Liver (tissue), 9 donors: Measurements from ENCODE around the gene ADAMTS3. TPM values are rescaled to one million over a fixed set of nuclear protein-coding genes. Genes with fewer than 3 reads are reported as not detected.

ENCODE experiments used
- DNase-seq: peaks from one replicate; pipeline ENCODE4 v3.0.0-alpha.2; 2017; ENCODE audit warnings: low spot score
- H3K27ac ChIP-seq, 2 donors: one replicate each; pipeline ENCODE4 v1.7.0; 2013; ENCODE audit warnings: inconsistent platforms in 2 of 2, low read length in 2 of 2, control low read depth in 1 of 2, low read depth in 1 of 2, mild to moderate bottlenecking in 1 of 2
- H3K27me3 ChIP-seq, 4 donors: one replicate each; pipeline versions ENCODE4 v1.6.1 to v1.7.0; 2013; ENCODE audit warnings: low read length in 3 of 4, inconsistent platforms in 1 of 4, mild to moderate bottlenecking in 1 of 4, moderate library complexity in 1 of 4; ENCODE audit not compliant: control insufficient read depth in 4 of 4, insufficient read depth in 4 of 4
- H3K36me3 ChIP-seq, 4 donors: one replicate each; pipeline versions ENCODE4 v1.6.1 to v1.7.0; 2013; ENCODE audit warnings: low read length in 3 of 4, mild to moderate bottlenecking in 3 of 4, low read depth in 1 of 4, moderate library complexity in 1 of 4; ENCODE audit not compliant: control insufficient read depth in 4 of 4, insufficient read depth in 3 of 4
- H3K4me1 ChIP-seq, 4 donors: one replicate each; pipeline versions ENCODE4 v1.6.1 to v1.7.0; 2013; ENCODE audit warnings: low read length in 3 of 4, mild to moderate bottlenecking in 3 of 4, moderate library complexity in 1 of 4; ENCODE audit not compliant: control insufficient read depth in 4 of 4, insufficient read depth in 4 of 4
- H3K4me3 ChIP-seq, 3 donors: one replicate each; pipeline versions ENCODE4 v1.6.1 to v1.7.0; 2013; ENCODE audit warnings: low read length in 3 of 3, control low read depth in 1 of 3, low read depth in 1 of 3, mild to moderate bottlenecking in 1 of 3
- H3K9ac ChIP-seq, 2 donors: one replicate each; pipeline ENCODE4 v1.7.0; 2013; ENCODE audit warnings: low read length in 2 of 2, mild to moderate bottlenecking in 2 of 2, moderate library complexity in 2 of 2, control low read depth in 1 of 2, low read depth in 1 of 2
- H3K9me3 ChIP-seq, 4 donors: one replicate each; pipeline versions ENCODE4 v1.6.1 to v1.7.0; 2013; ENCODE audit warnings: low read length in 3 of 4; ENCODE audit not compliant: control insufficient read depth in 4 of 4
- EGR1 ChIP-seq, 2 donors: IDR thresholded peaks; 2 replicates each; pipeline ENCODE4 v1.6.1; 2016 to 2018; ENCODE audit warnings: antibody characterized with exemption in 2 of 2, low read depth in 2 of 2
- FOXA1 ChIP-seq: IDR thresholded peaks from 2 replicates; pipeline ENCODE4 v1.6.1; 2016; ENCODE audit warnings: antibody characterized with exemption
- FOXA2 ChIP-seq: IDR thresholded peaks from 2 replicates; pipeline ENCODE4 v1.6.1; 2016; ENCODE audit warnings: antibody characterized with exemption
- GABPA ChIP-seq, 2 donors: IDR thresholded peaks in 1 of 2; conservative IDR thresholded peaks in 1 of 2; 2 replicates each; pipeline ENCODE4 v1.6.1; 2016; ENCODE audit warnings: antibody characterized with exemption in 2 of 2, mild to moderate bottlenecking in 1 of 2, moderate library complexity in 1 of 2
- HNF4A ChIP-seq, 2 donors: conservative IDR thresholded peaks; 2 replicates each; pipeline ENCODE4 v1.6.1; 2016; ENCODE audit warnings: antibody characterized with exemption in 2 of 2, mild to moderate bottlenecking in 2 of 2
- HNF4G ChIP-seq: IDR thresholded peaks from 2 replicates; pipeline ENCODE4 v1.6.1; 2016; ENCODE audit warnings: antibody characterized with exemption
- JUND ChIP-seq, 2 donors: IDR thresholded peaks; 2 replicates each; pipeline ENCODE4 v1.6.1; 2016; ENCODE audit warnings: antibody characterized with exemption in 2 of 2
- NR2F2 ChIP-seq: IDR thresholded peaks from 2 replicates; pipeline ENCODE4 v1.6.1; 2016; ENCODE audit warnings: antibody characterized with exemption
- RAD21 ChIP-seq, 2 donors: IDR thresholded peaks; 2 replicates each; pipeline ENCODE4 v1.6.1; 2016; ENCODE audit warnings: antibody characterized with exemption in 2 of 2, mild to moderate bottlenecking in 2 of 2
- REST ChIP-seq: IDR thresholded peaks from 2 replicates; pipeline ENCODE4 v1.6.1; 2016; ENCODE audit warnings: antibody characterized with exemption, mild to moderate bottlenecking
- RXRA ChIP-seq, 2 donors: IDR thresholded peaks; 2 replicates each; pipeline ENCODE4 v1.6.1; 2017 to 2018; ENCODE audit warnings: antibody characterized with exemption in 2 of 2, mild to moderate bottlenecking in 1 of 2
- SP1 ChIP-seq: IDR thresholded peaks from 2 replicates; pipeline ENCODE4 v1.6.1; 2018; ENCODE audit warnings: antibody characterized with exemption, mild to moderate bottlenecking
- TAF1 ChIP-seq: conservative IDR thresholded peaks from 2 replicates; pipeline ENCODE4 v1.6.1; 2016; ENCODE audit warnings: antibody characterized with exemption, mild to moderate bottlenecking
- YY1 ChIP-seq: IDR thresholded peaks from 2 replicates; pipeline ENCODE4 v1.6.1; 2016; ENCODE audit warnings: antibody characterized with exemption, mild to moderate bottlenecking
- WGBS: extraction: QIAGEN DNeasy Blood & Tissue Kit; methylation state at CpG from one replicate; pipeline ENCODE4 v1.1.7; 2013; 5-methylcytosine and 5-hydroxymethylcytosine counted together
- polyA plus RNA-seq, 2 donors: library from polyadenylated mRNA; stranded (reverse) in 1 of 2; unstranded in 1 of 2; fragments of 200-250 nt in 1 of 2; fragments of >200 nt in 1 of 2; fragmentation: Nextera tagmentation in 1 of 2; extraction: Ambion mirVana in 1 of 2; gene quantifications; one replicate each; pipeline versions ENCODE4 v1.2.1 to v1.2.3, GENCODE V29; 2013 to 2015
- total RNA-seq, 2 donors: library from RNA; depleted of rRNA; stranded (reverse); fragments of >200 nt; gene quantifications; one replicate each; pipeline ENCODE4 v1.2.3, GENCODE V29; 2014
- TF ChIP-seq, protein P1 (sequence below): fragments of 150-350 bp; IDR thresholded peaks from 2 replicates; pipeline ENCODE4 v1.5.1; 2017; ENCODE audit warnings: improper control_type of control experiment, low read depth, low read length; ENCODE audit not compliant: missing input control
- TF ChIP-seq, protein P2 (sequence below): IDR thresholded peaks from 2 replicates; pipeline ENCODE4 v1.6.1; 2016; ENCODE audit warnings: antibody characterized with exemption
- TF ChIP-seq, protein P3 (sequence below): IDR thresholded peaks from 2 replicates; pipeline ENCODE4 v1.6.1; 2016; ENCODE audit warnings: antibody characterized with exemption
- donor health status: healthy.
- donor health status: healthy.
- donor health status: healthy.
- donor health status: healthy.
- donor health status: healthy.

Gene ADAMTS3
- total and polyA plus RNA-seq, 4 donors: 0.12 to 1.9 (median 0.25) TPM; not detected in 1

DNA sequence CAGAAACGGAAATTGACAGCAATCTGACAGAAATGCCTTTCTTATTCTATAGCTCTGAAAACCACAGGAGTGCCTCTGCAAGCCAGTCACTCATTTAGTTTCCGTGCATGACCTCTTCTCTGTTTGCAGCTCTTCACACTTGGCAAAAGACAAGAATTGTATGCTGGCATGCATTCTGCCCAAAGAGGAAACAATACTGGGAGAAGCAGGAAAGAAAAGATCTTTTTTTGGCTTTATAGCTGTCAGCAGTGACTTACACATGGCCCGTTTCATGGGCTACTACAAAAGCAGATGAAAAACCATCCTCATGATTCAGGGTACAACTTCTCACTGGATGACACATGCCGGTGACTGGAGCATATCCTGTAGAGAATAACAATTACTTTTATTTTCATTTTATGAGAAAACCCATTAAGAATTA lies 249.4 kb downstream of the ADAMTS3 start:
- no peak overlapping the region for H3K4me3 ChIP-seq
- WGBS: 67% methylated on average over 4 of the region's 4 CpGs

GRCh38 chr4:72318421-72319170 lies 250.4 kb downstream of the ADAMTS3 start:
- H3K9ac ChIP-seq: no peak overlapping the region
- no peak for DNase-seq
- WGBS: 80% methylated on average over 7 of the region's 7 CpGs
- H3K4me1 ChIP-seq: no peaks in the 10 kb centered on the region
- H3K36me3 ChIP-seq: no peaks in the 10 kb centered on the region
- no peak overlapping the region for H3K27ac ChIP-seq
- H3K27me3 ChIP-seq: peaks cover 0 to 3% (median 0%) of the 10 kb centered on the region in 4 donors
- no peaks in the 10 kb centered on the region for H3K9me3 ChIP-seq
- no peak overlapping the region for H3K4me3 ChIP-seq
- TF ChIP-seq HNF4A (conservative IDR thresholded peaks at IDR 0.05): no peak
- TF ChIP-seq SP1: no peak
- no peak for TF ChIP-seq REST
- TF ChIP-seq FOXA1: no peak
- TF ChIP-seq, protein P1, sequence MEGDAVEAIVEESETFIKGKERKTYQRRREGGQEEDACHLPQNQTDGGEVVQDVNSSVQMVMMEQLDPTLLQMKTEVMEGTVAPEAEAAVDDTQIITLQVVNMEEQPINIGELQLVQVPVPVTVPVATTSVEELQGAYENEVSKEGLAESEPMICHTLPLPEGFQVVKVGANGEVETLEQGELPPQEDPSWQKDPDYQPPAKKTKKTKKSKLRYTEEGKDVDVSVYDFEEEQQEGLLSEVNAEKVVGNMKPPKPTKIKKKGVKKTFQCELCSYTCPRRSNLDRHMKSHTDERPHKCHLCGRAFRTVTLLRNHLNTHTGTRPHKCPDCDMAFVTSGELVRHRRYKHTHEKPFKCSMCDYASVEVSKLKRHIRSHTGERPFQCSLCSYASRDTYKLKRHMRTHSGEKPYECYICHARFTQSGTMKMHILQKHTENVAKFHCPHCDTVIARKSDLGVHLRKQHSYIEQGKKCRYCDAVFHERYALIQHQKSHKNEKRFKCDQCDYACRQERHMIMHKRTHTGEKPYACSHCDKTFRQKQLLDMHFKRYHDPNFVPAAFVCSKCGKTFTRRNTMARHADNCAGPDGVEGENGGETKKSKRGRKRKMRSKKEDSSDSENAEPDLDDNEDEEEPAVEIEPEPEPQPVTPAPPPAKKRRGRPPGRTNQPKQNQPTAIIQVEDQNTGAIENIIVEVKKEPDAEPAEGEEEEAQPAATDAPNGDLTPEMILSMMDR: no peak
- TF ChIP-seq GABPA (IDR thresholded peaks at IDR 0.05 in 1 of 2, conservative IDR thresholded peaks at IDR 0.05 in 1 of 2): no peak
- TF ChIP-seq YY1: no peak
- TF ChIP-seq HNF4G: no peak
- TF ChIP-seq RXRA (IDR thresholded peaks at IDR 0.05): no peak
- TF ChIP-seq, protein P2, sequence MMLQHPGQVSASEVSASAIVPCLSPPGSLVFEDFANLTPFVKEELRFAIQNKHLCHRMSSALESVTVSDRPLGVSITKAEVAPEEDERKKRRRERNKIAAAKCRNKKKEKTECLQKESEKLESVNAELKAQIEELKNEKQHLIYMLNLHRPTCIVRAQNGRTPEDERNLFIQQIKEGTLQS: no peak
- no peak for TF ChIP-seq NR2F2
- no peak for TF ChIP-seq EGR1 (IDR thresholded peaks at IDR 0.05; ENCODE audit: low read depth in 2 of 2)
- TF ChIP-seq, protein P3, sequence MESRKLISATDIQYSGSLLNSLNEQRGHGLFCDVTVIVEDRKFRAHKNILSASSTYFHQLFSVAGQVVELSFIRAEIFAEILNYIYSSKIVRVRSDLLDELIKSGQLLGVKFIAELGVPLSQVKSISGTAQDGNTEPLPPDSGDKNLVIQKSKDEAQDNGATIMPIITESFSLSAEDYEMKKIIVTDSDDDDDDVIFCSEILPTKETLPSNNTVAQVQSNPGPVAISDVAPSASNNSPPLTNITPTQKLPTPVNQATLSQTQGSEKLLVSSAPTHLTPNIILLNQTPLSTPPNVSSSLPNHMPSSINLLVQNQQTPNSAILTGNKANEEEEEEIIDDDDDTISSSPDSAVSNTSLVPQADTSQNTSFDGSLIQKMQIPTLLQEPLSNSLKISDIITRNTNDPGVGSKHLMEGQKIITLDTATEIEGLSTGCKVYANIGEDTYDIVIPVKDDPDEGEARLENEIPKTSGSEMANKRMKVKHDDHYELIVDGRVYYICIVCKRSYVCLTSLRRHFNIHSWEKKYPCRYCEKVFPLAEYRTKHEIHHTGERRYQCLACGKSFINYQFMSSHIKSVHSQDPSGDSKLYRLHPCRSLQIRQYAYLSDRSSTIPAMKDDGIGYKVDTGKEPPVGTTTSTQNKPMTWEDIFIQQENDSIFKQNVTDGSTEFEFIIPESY: no peak

More for the DNA sequence above, 249.4 kb downstream of the ADAMTS3 start:
- no peak overlapping the region for H3K9ac ChIP-seq
- no peaks in the 10 kb centered on the region for H3K36me3 ChIP-seq
- H3K4me1 ChIP-seq: no peaks in the 10 kb centered on the region
- DNase-seq: no peak
- no peaks in the 10 kb centered on the region for H3K9me3 ChIP-seq
- no peak for TF ChIP-seq GABPA (IDR thresholded peaks at IDR 0.05 in 1 of 2, conservative IDR thresholded peaks at IDR 0.05 in 1 of 2)
- TF ChIP-seq JUND (IDR thresholded peaks at IDR 0.05): no peak
- TF ChIP-seq TAF1: no peak
- TF ChIP-seq REST: no peak
- no peak for TF ChIP-seq RAD21 (IDR thresholded peaks at IDR 0.05)
- TF ChIP-seq FOXA2: no peak
- TF ChIP-seq HNF4A (conservative IDR thresholded peaks at IDR 0.05): no peak
- TF ChIP-seq FOXA1: no peak
- TF ChIP-seq SP1: no peak
- H3K27me3 ChIP-seq: peaks cover 0 to 3% (median 0%) of the 10 kb centered on the region in 4 donors
- H3K27ac ChIP-seq: no peak overlapping the region
